GM12878 (cell line): Measurements from ENCODE around the gene RNU11. TPM values are rescaled to one million over a fixed set of nuclear protein-coding genes. Genes with fewer than 3 reads are reported as not detected.

ENCODE experiments used
- BMI1 ChIP-seq: fragments of 450-650 bp; IDR thresholded peaks from 2 replicates; pipeline ENCODE4 v1.6.1; 2016; ENCODE audit warnings: mild to moderate bottlenecking, moderate library complexity, borderline replicate concordance
- BRCA1 ChIP-seq: IDR thresholded peaks from 2 replicates; pipeline ENCODE4 v1.6.1; 2011; ENCODE audit warnings: low read depth, low read length, improper control_type of control experiment
- ESRRA ChIP-seq: IDR thresholded peaks from 2 replicates; pipeline ENCODE4 v1.6.1; 2012; ENCODE audit warnings: mild to moderate bottlenecking, low read length, improper control_type of control experiment
- EZH2 ChIP-seq: IDR thresholded peaks from 2 replicates; pipeline ENCODE4 v1.6.1; 2012; ENCODE audit warnings: low read depth, mild to moderate bottlenecking, control low read depth, inconsistent platforms, low read length, borderline replicate concordance; ENCODE audit not compliant: control insufficient read depth
- HDGF ChIP-seq: fragments of 450-650 bp; IDR thresholded peaks from 2 replicates; pipeline ENCODE4 v1.6.1; 2016; ENCODE audit warnings: antibody characterized with exemption
- IKZF1 ChIP-seq: fragments of 450-650 bp; conservative IDR thresholded peaks from 2 replicates; pipeline ENCODE4 v1.6.1; 2017; ENCODE audit warnings: antibody characterized with exemption, mild to moderate bottlenecking
- IKZF2 ChIP-seq, 2 experiments: fragments of 450-650 bp; IDR thresholded peaks; 2 replicates each; pipeline ENCODE4 v1.6.1; 2017; ENCODE audit warnings: mild to moderate bottlenecking in 2 of 2, moderate library complexity in 2 of 2
- LARP7 ChIP-seq: fragments of 450-650 bp; IDR thresholded peaks from 2 replicates; pipeline ENCODE4 v1.6.1; 2017; ENCODE audit warnings: mild to moderate bottlenecking
- MEF2B ChIP-seq: fragments of 450-650 bp; IDR thresholded peaks from 2 replicates; pipeline ENCODE4 v1.6.1; 2018; ENCODE audit warnings: mild to moderate bottlenecking, moderate library complexity; ENCODE audit not compliant: partially characterized antibody, poor library complexity, severe bottlenecking
- MXI1 ChIP-seq: fragments of 150-350 bp; IDR thresholded peaks from 2 replicates; pipeline ENCODE4 v1.6.1; 2011; ENCODE audit warnings: low read depth, mild to moderate bottlenecking, inconsistent platforms, low read length, improper control_type of control experiment
- NKRF ChIP-seq: fragments of 450-650 bp; conservative IDR thresholded peaks from 2 replicates; pipeline ENCODE4 v1.6.1; 2017; ENCODE audit warnings: mild to moderate bottlenecking, moderate library complexity
- PAX8 ChIP-seq: fragments of 450-650 bp; IDR thresholded peaks from 2 replicates; pipeline ENCODE4 v1.6.1; 2017; ENCODE audit warnings: mild to moderate bottlenecking, moderate library complexity
- POLR2AphosphoS2 ChIP-seq: IDR thresholded peaks from 2 replicates; pipeline ENCODE4 v1.6.1; 2011; ENCODE audit warnings: low read depth, mild to moderate bottlenecking, low read length, improper control_type of control experiment, moderate library complexity
- RELA ChIP-seq: fragments of 450-650 bp; IDR thresholded peaks from 2 replicates; pipeline ENCODE4 v1.8.0; 2014; ENCODE audit warnings: borderline replicate concordance; ENCODE audit not compliant: partially characterized antibody
- SMARCA5 ChIP-seq: fragments of 450-650 bp; IDR thresholded peaks from 2 replicates; pipeline ENCODE4 v1.6.1; 2017; ENCODE audit warnings: mild to moderate bottlenecking
- STAT3 ChIP-seq: IDR thresholded peaks from 2 replicates; pipeline ENCODE4 v1.6.1; 2011; ENCODE audit warnings: low read depth, low read length, improper control_type of control experiment
- SUPT20H ChIP-seq: IDR thresholded peaks from 2 replicates; pipeline ENCODE4 v1.6.1; 2011; ENCODE audit warnings: low read depth, mild to moderate bottlenecking, low read length, moderate library complexity, borderline replicate concordance; ENCODE audit not compliant: control insufficient read depth
- SUZ12 ChIP-seq: fragments of 200-600 bp; sonication (generic); IDR thresholded peaks from one replicate; pipeline ENCODE4 v1.6.1; 2018; ENCODE audit warnings: antibody characterized with exemption, mild to moderate bottlenecking; ENCODE audit not compliant: unreplicated experiment
- TBL1XR1 ChIP-seq: IDR thresholded peaks from 2 replicates; pipeline ENCODE4 v1.6.1; 2012; ENCODE audit warnings: low read depth, low read length, improper control_type of control experiment
- TCF12 ChIP-seq: IDR thresholded peaks from 2 replicates; pipeline ENCODE4 v1.6.1; 2011; ENCODE audit warnings: low read depth, mild to moderate bottlenecking, low read length
- TCF3 ChIP-seq: IDR thresholded peaks from 2 replicates; pipeline ENCODE4 v1.6.1; 2012; ENCODE audit warnings: low read depth, mild to moderate bottlenecking, low read length, borderline replicate concordance; ENCODE audit not compliant: insufficient read depth
- YY1 ChIP-seq: IDR thresholded peaks from 2 replicates; pipeline ENCODE4 v1.6.1; 2011; ENCODE audit warnings: low read depth, mild to moderate bottlenecking, low read length
- ZBED1 ChIP-seq: IDR thresholded peaks from 2 replicates; pipeline ENCODE4 v1.6.1; 2016; ENCODE audit warnings: borderline replicate concordance
- ZNF207 ChIP-seq: fragments of 450-650 bp; IDR thresholded peaks from 2 replicates; pipeline ENCODE4 v1.6.1; 2014; ENCODE audit warnings: antibody characterized with exemption, mild to moderate bottlenecking, borderline replicate concordance
- polyA plus RNA-seq, 11 experiments: library from polyadenylated mRNA; depleted of rRNA in 4 of 11; unstranded in 6 of 11; stranded (reverse) in 5 of 11; fragments of >200 nt; fragmentation: Nextera tagmentation in 4 of 11; fragmentation: Illumina TruSeq in 1 of 11; extraction: Ambion mirVana in 4 of 11; extraction: Trizol in 1 of 11; gene quantifications; 1 replicate in 1 of 11; 2 replicates in 10 of 11; pipeline versions ENCODE4 v1.2.1 to v1.2.3, GENCODE V29; 2011 to 2016; ENCODE audit warnings: inconsistent platforms in 2 of 11, missing spikeins in 2 of 11, low read depth in 1 of 11
- total RNA-seq, 4 experiments: library from RNA; depleted of rRNA in 3 of 4; stranded (reverse); fragments of >200 nt in 3 of 4; fragmentation: Illumina TruSeq in 1 of 4; extraction: Trizol in 1 of 4; gene quantifications; 2 replicates each; pipeline versions ENCODE4 v1.2.1 to v1.2.3, GENCODE V29; 2013 to 2021
- TF ChIP-seq, protein P1 (sequence below): fragments of 150-350 bp; IDR thresholded peaks from 2 replicates; pipeline ENCODE4 v1.6.1; 2016; ENCODE audit warnings: low read depth, low read length

Gene RNU11
- total and polyA plus RNA-seq, 10 of the 15 experiments (the other 5 are each of a cell fraction or from before 2014, with no cell fraction given), result under 0.01 TPM; not detected in 9

- no peak for TF ChIP-seq ESRRA
- no peak for TF ChIP-seq SUZ12
- TF ChIP-seq BRCA1, result no peak
- TF ChIP-seq POLR2AphosphoS2, result no peak
- TF ChIP-seq TBL1XR1, result no peak
- TF ChIP-seq IKZF1, result peak; percentile 67
- peak; percentile 40; the same call in 1 of the 2 replicates for TF ChIP-seq HDGF
- no peak for TF ChIP-seq ZBED1
- no peak for TF ChIP-seq ZNF207
- TF ChIP-seq STAT3, result no peak
- TF ChIP-seq EZH2, result no peak
- TF ChIP-seq NKRF, result no peak
- TF ChIP-seq LARP7, result no peak
- no peak for TF ChIP-seq TCF12
- no peak for TF ChIP-seq SMARCA5
- no peak for TF ChIP-seq SUPT20H
- no peak for TF ChIP-seq MXI1
- peak; percentile 62 to 66 for TF ChIP-seq IKZF2 (IDR thresholded peaks at IDR 0.05)
- TF ChIP-seq BMI1, result no peak
- TF ChIP-seq YY1, result peak; percentile 63
- TF ChIP-seq, protein P1, sequence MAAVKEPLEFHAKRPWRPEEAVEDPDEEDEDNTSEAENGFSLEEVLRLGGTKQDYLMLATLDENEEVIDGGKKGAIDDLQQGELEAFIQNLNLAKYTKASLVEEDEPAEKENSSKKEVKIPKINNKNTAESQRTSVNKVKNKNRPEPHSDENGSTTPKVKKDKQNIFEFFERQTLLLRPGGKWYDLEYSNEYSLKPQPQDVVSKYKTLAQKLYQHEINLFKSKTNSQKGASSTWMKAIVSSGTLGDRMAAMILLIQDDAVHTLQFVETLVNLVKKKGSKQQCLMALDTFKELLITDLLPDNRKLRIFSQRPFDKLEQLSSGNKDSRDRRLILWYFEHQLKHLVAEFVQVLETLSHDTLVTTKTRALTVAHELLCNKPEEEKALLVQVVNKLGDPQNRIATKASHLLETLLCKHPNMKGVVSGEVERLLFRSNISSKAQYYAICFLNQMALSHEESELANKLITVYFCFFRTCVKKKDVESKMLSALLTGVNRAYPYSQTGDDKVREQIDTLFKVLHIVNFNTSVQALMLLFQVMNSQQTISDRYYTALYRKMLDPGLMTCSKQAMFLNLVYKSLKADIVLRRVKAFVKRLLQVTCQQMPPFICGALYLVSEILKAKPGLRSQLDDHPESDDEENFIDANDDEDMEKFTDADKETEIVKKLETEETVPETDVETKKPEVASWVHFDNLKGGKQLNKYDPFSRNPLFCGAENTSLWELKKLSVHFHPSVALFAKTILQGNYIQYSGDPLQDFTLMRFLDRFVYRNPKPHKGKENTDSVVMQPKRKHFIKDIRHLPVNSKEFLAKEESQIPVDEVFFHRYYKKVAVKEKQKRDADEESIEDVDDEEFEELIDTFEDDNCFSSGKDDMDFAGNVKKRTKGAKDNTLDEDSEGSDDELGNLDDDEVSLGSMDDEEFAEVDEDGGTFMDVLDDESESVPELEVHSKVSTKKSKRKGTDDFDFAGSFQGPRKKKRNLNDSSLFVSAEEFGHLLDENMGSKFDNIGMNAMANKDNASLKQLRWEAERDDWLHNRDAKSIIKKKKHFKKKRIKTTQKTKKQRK, result no peak
- no peak for TF ChIP-seq TCF3
- TF ChIP-seq PAX8, result no peak
- TF ChIP-seq RELA, result peak; percentile 71
- peak; percentile 47 for TF ChIP-seq MEF2B
Measured at GRCh38 chr1:28602536-28603439, 45.6 kb upstream of the RNU11 start (continued).
